ENCODE data around the gene TRMT61A. TPM values are rescaled to one million over a fixed set of nuclear protein-coding genes. Genes with fewer than 3 reads are reported as not detected.

The TRMT61A gene
- polyA plus RNA-seq, 1 of the 3 experiments (the other 2 are of a cell fraction), result 15.8 TPM

- Histone ChIP-seq H3K9me2 (no peaks in the 10 kb centered on the region), H3F3A (replicated peaks; ENCODE audit: insufficient read depth) (no peaks in the 10 kb centered on the region), H3K4me3 (ENCODE audit: low read depth in 2 of 2, low read length in 1 of 2) (no peak overlapping the region), H3K4me2 (no peak overlapping the region), H3K4me1 (ENCODE audit: control insufficient read depth in 1 of 2, insufficient read depth in 2 of 2, low read depth in 1 of 2, low read length in 1 of 2) (peaks cover 0 to 24% of the 10 kb centered on the region in 2 experiments; a peak in 1 of 4 replicates), H3K9me3 (no peaks in the 10 kb centered on the region), H2AFZ (ENCODE audit: low read depth) (no peak overlapping the region), H4K20me1 (ENCODE audit: insufficient read depth) (peaks cover 9% of the 10 kb centered on the region; the same call in 1 of the 2 replicates), H3K36me3 (replicated peaks in 1 of 2; ENCODE audit: control insufficient read depth in 1 of 2, insufficient read depth in 2 of 2, low read length in 1 of 2) (peaks cover 0 to 32% of the 10 kb centered on the region in 2 experiments), H3K27me3 (ENCODE audit: insufficient read depth) (no peaks in the 10 kb centered on the region), H3K79me2 (ENCODE audit: insufficient read depth) (peaks cover 33% of the 10 kb centered on the region), H3K9ac (no peak overlapping the region), H3K27ac (ENCODE audit: low read depth in 2 of 2, low read length in 1 of 2) (no peak overlapping the region)
- no peak for DNase-seq
- TF ChIP-seq PBX3 (IDR thresholded peaks at IDR 0.05) (no peak), GATA2 (CRISPR knock-in tag; IDR thresholded peaks at IDR 0.05) (no peak), RAD21 (IDR thresholded peaks at IDR 0.05; ENCODE audit: low read length) (no peak), CHD2 (IDR thresholded peaks at IDR 0.05; ENCODE audit: low read length, partially characterized antibody) (no peak), FOSL2 (IDR thresholded peaks at IDR 0.05; ENCODE audit: borderline replicate concordance, low read depth) (no peak), RXRA (IDR thresholded peaks at IDR 0.05; ENCODE audit: borderline replicate concordance, low read depth) (no peak), RFX5 (IDR thresholded peaks at IDR 0.05; ENCODE audit: low read length) (no peak), ELF1 (IDR thresholded peaks at IDR 0.05) (no peak), MXI1 (IDR thresholded peaks at IDR 0.05; ENCODE audit: low read depth, low read length) (no peak)
- ChIA-PET CTCF (interaction anchor here (1.2 to 8.5 kb wide), 4 partner anchors 12 to 34 kb away, joined by 4 to 52 read pairs (median 6); partner anchors contain the start of gene CKB), POLR2A (no interaction called here)
- 99% methylated on average over 11 of the region's 25 CpGs for WGBS (ENCODE audit: low lambda C conversion rate)
Observed at GRCh38 chr14:103533999-103534575, 5.1 kb downstream of the TRMT61A start.

- WGBS (ENCODE audit: low lambda C conversion rate), result 96% methylated on average over 15 of the region's 22 CpGs
- CTCF ChIA-PET, result interaction anchor here (1.2 to 8.5 kb wide), 3 partner anchors 12 to 34 kb away, joined by 4 to 52 read pairs (median 4); no protein-coding TSS in a partner anchor
- Histone ChIP-seq H3K9ac (no peak overlapping the region), H3K9me3 (no peaks in the 10 kb centered on the region), H3F3A (replicated peaks; ENCODE audit: insufficient read depth) (no peaks in the 10 kb centered on the region), H3K27me3 (ENCODE audit: insufficient read depth) (no peaks in the 10 kb centered on the region), H3K4me3 (ENCODE audit: low read depth in 2 of 2, low read length in 1 of 2) (no peak overlapping the region), H3K27ac (ENCODE audit: low read depth in 2 of 2, low read length in 1 of 2) (no peak overlapping the region), H3K36me3 (replicated peaks in 1 of 2; ENCODE audit: control insufficient read depth in 1 of 2, insufficient read depth in 2 of 2, low read length in 1 of 2) (peaks cover 0 to 32% of the 10 kb centered on the region in 2 experiments), H3K4me1 (ENCODE audit: control insufficient read depth in 1 of 2, insufficient read depth in 2 of 2, low read depth in 1 of 2, low read length in 1 of 2) (peaks cover 0 to 22% of the 10 kb centered on the region in 2 experiments; a peak in 1 of 4 replicates), H4K20me1 (ENCODE audit: insufficient read depth) (peaks cover 9% of the 10 kb centered on the region; the same call in 1 of the 2 replicates), H3K4me2 (no peak overlapping the region), H2AFZ (ENCODE audit: low read depth) (no peak overlapping the region), H3K9me2 (no peaks in the 10 kb centered on the region), H3K79me2 (ENCODE audit: insufficient read depth) (peaks cover 28% of the 10 kb centered on the region)
- POLR2A ChIA-PET, result no interaction called here
- TF ChIP-seq FOSL2 (IDR thresholded peaks at IDR 0.05; ENCODE audit: borderline replicate concordance, low read depth) (no peak), PBX3 (IDR thresholded peaks at IDR 0.05) (no peak), CTCF (IDR thresholded peaks at IDR 0.05) (no peak), YY1 (IDR thresholded peaks at IDR 0.05; ENCODE audit: low read depth) (no peak), USF1 (IDR thresholded peaks at IDR 0.05; ENCODE audit: borderline replicate concordance, low read depth) (no peak), FOXJ3 (CRISPR knock-in tag; IDR thresholded peaks at IDR 0.05) (no peak), GATA2 (CRISPR knock-in tag; IDR thresholded peaks at IDR 0.05) (no peak), ZBTB33 (IDR thresholded peaks at IDR 0.05; ENCODE audit: borderline replicate concordance, low read depth) (no peak), TCF12 (IDR thresholded peaks at IDR 0.05) (no peak)
- TF ChIP-seq, protein P1, sequence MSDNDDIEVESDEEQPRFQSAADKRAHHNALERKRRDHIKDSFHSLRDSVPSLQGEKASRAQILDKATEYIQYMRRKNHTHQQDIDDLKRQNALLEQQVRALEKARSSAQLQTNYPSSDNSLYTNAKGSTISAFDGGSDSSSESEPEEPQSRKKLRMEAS (IDR thresholded peaks at IDR 0.05; ENCODE audit: low read depth), result no peak
- no peak for DNase-seq
Observed at GRCh38 chr14:103534576-103535061, 5.6 kb downstream of the TRMT61A start.

Data from SK-N-SH (cell line).